ENCODE measurements around the gene KAT6B. TPM values are rescaled to one million over a fixed set of nuclear protein-coding genes. Genes with fewer than 3 reads are reported as not detected.

KAT6B gene
- total RNA-seq, 1 donor from 2014 or later = 21.7 TPM

- Histone ChIP-seq H4K20me1 (ENCODE audit: insufficient read depth, low read length) (no peaks in the 10 kb centered on the region), H2AFZ (ENCODE audit: low read depth, low read length) (no peak overlapping the region), H3K4me2 (ENCODE audit: low read length) (no peak overlapping the region), H3K27me3 (ENCODE audit: insufficient read depth, low read length) (no peaks in the 10 kb centered on the region), H3K4me3 (ENCODE audit: insufficient read depth, low read depth, low read length) (no peak overlapping the region), H3K36me3 (ENCODE audit: insufficient read depth, low read length) (peaks cover 15% of the 10 kb centered on the region), H3K9me3 (ENCODE audit: insufficient read depth, low read depth, low read length) (no peaks in the 10 kb centered on the region), H3K4me1 (ENCODE audit: insufficient read depth, low read length) (no peaks in the 10 kb centered on the region), H3K79me2 (ENCODE audit: insufficient read depth, low read length) (no peaks in the 10 kb centered on the region), H3K27ac (ENCODE audit: low read depth, low read length) (no peak overlapping the region), H3K9ac (ENCODE audit: low read length) (no peak overlapping the region)
- Mint-ChIP-seq H3K4me1 (ENCODE audit: low read depth, unreplicated experiment) (no peaks in the 10 kb centered on the region), H3K36me3 (ENCODE audit: low read depth, unreplicated experiment) (peaks cover 24% of the 10 kb centered on the region), H3K4me3 (ENCODE audit: unreplicated experiment) (no peak overlapping the region), H3K9me3 (ENCODE audit: unreplicated experiment) (no peaks in the 10 kb centered on the region), H3K27ac (ENCODE audit: unreplicated experiment) (no peak overlapping the region), H3K27me3 (ENCODE audit: low read depth, unreplicated experiment) (no peaks in the 10 kb centered on the region)
- TF ChIP-seq CTCF (IDR thresholded peaks at IDR 0.05; ENCODE audit: insufficient read depth, low read depth, low read length) = no peak
- TF ChIP-seq EZH2 (IDR thresholded peaks at IDR 0.05; ENCODE audit: insufficient read depth, low read length) = no peak
- no peak for DNase-seq (ENCODE audit: low read depth)
- no peak for FAIRE-seq
Measured at GRCh38 chr10:75024971-75025523, 198.6 kb downstream of the KAT6B start.

GRCh38 chr10:75028049-75028448 lies 201.6 kb downstream of the KAT6B start:
- DNase-seq (ENCODE audit: low read depth) (no peak), FAIRE-seq (no peak)
- Mint-ChIP-seq H3K4me1 (ENCODE audit: low read depth, unreplicated experiment) (no peaks in the 10 kb centered on the region), H3K27ac (ENCODE audit: unreplicated experiment) (no peak overlapping the region), H3K9me3 (ENCODE audit: unreplicated experiment) (no peaks in the 10 kb centered on the region), H3K4me3 (ENCODE audit: unreplicated experiment) (no peak overlapping the region), H3K36me3 (ENCODE audit: low read depth, unreplicated experiment) (peaks cover 32% of the 10 kb centered on the region), H3K27me3 (ENCODE audit: low read depth, unreplicated experiment) (no peaks in the 10 kb centered on the region)
- Histone ChIP-seq H2AFZ (ENCODE audit: low read depth, low read length) (no peak overlapping the region), H3K4me1 (ENCODE audit: insufficient read depth, low read length) (no peaks in the 10 kb centered on the region), H3K9me3 (ENCODE audit: insufficient read depth, low read depth, low read length) (no peaks in the 10 kb centered on the region), H3K4me3 (ENCODE audit: insufficient read depth, low read depth, low read length) (no peak overlapping the region), H3K27me3 (ENCODE audit: insufficient read depth, low read length) (no peaks in the 10 kb centered on the region), H4K20me1 (ENCODE audit: insufficient read depth, low read length) (no peaks in the 10 kb centered on the region), H3K4me2 (ENCODE audit: low read length) (no peak overlapping the region), H3K27ac (ENCODE audit: low read depth, low read length) (no peak overlapping the region), H3K79me2 (ENCODE audit: insufficient read depth, low read length) (no peaks in the 10 kb centered on the region), H3K9ac (ENCODE audit: low read length) (no peak overlapping the region), H3K36me3 (ENCODE audit: insufficient read depth, low read length) (peaks cover 8% of the 10 kb centered on the region)
- TF ChIP-seq CTCF (IDR thresholded peaks at IDR 0.05; ENCODE audit: insufficient read depth, low read depth, low read length) = no peak
- TF ChIP-seq EZH2 (IDR thresholded peaks at IDR 0.05; ENCODE audit: insufficient read depth, low read length) = no peak

DNA sequence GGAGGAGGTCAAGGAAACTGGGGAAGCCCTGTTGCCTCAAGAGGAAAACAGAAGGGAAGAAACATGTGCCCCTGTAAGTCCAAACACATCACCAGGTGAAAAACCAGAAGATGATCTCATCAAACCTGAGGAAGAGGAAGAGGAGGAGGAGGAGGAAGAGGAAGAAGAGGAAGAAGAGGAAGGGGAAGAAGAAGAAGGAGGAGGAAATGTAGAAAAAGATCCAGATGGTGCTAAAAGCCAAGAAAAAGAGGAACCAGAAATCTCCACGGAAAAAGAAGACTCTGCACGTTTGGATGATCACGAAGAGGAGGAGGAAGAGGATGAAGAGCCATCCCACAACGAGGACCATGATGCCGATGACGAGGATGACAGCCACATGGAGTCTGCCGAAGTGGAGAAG lies 202.3 kb downstream of the KAT6B start:
- H3K4me1 ChIP-seq (ENCODE audit: insufficient read depth, low read length) = no peaks in the 10 kb centered on the region
- no peak overlapping the region for H3K4me2 ChIP-seq (ENCODE audit: low read length)
- H3K27ac ChIP-seq (ENCODE audit: low read depth, low read length) = no peak overlapping the region
- no peaks in the 10 kb centered on the region for H3K27me3 ChIP-seq (ENCODE audit: insufficient read depth, low read length)
- no peak overlapping the region for H3K27ac Mint-ChIP-seq (ENCODE audit: unreplicated experiment)
- H3K36me3 Mint-ChIP-seq (ENCODE audit: low read depth, unreplicated experiment) = peaks cover 32% of the 10 kb centered on the region
- H3K9ac ChIP-seq (ENCODE audit: low read length) = no peak overlapping the region
- FAIRE-seq = no peak
- H2AFZ ChIP-seq (ENCODE audit: low read depth, low read length) = no peak overlapping the region
- no peaks in the 10 kb centered on the region for H3K9me3 Mint-ChIP-seq (ENCODE audit: unreplicated experiment)
- H3K36me3 ChIP-seq (ENCODE audit: insufficient read depth, low read length) = peaks cover 8% of the 10 kb centered on the region
- H3K9me3 ChIP-seq (ENCODE audit: insufficient read depth, low read depth, low read length) = no peaks in the 10 kb centered on the region
- H3K4me1 Mint-ChIP-seq (ENCODE audit: low read depth, unreplicated experiment) = no peaks in the 10 kb centered on the region
- no peak overlapping the region for H3K4me3 Mint-ChIP-seq (ENCODE audit: unreplicated experiment)
- no peaks in the 10 kb centered on the region for H3K27me3 Mint-ChIP-seq (ENCODE audit: low read depth, unreplicated experiment)
- DNase-seq (ENCODE audit: low read depth) = no peak
- no peaks in the 10 kb centered on the region for H3K79me2 ChIP-seq (ENCODE audit: insufficient read depth, low read length)
- TF ChIP-seq EZH2 (IDR thresholded peaks at IDR 0.05; ENCODE audit: insufficient read depth, low read length) (no peak), CTCF (IDR thresholded peaks at IDR 0.05; ENCODE audit: insufficient read depth, low read depth, low read length) (no peak)
- no peak overlapping the region for H3K4me3 ChIP-seq (ENCODE audit: insufficient read depth, low read depth, low read length)
- no peaks in the 10 kb centered on the region for H4K20me1 ChIP-seq (ENCODE audit: insufficient read depth, low read length)

Data from astrocyte (in vitro differentiated cells and primary cell).